Epithelial cell of prostate (primary cell): ENCODE results near the gene DDX6.
"Not testable (repeated sequence)": the region's sequence is repeated elsewhere in the genome, so short reads cannot be mapped to it uniquely, and the experiment has no call there.

Experiments
- DNase-seq: peaks from one replicate; pipeline ENCODE4 v3.0.0-alpha.2; 2011; ENCODE audit warnings: low read depth, low spot score
- H3K27ac ChIP-seq: fragments of 450-650 bp; 2 replicates; pipeline ENCODE4 v1.5.1; 2017; ENCODE audit warnings: mild to moderate bottlenecking

Gene DDX6

DNA sequence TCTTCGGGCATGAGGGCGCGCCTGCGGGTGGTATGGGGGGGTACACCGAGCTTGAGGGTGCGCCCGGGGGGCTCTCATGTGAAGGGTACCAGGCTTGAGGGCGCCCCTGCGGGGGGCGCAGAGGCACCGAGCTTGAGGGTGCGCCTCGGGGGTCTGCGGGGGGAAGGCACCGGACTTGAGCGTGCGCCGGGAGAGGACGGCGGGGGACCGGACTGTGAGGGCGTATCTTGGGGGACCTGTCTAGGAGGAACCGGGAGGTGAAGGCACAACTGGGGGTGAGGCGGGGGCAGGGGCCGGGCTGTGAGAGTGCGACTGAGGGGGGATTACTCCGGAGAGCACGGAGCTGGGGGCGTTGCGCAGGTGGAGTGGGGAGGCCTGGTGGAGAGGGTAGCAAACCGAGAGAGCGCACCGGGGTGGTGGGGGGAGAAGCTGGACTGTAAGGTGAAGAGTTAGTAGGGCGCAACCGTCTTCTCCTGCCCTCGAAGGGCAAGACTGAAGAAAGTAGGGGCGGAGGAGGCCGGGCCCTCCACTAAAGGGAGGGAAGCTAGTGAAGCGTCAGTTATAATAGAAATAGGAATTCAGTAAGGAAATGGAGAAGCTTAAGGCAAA, 1.1 kb upstream of the DDX6 start:
- DNase-seq, result no peak
- peak overlapping the region; percentile 91 for H3K27ac ChIP-seq

DNA sequence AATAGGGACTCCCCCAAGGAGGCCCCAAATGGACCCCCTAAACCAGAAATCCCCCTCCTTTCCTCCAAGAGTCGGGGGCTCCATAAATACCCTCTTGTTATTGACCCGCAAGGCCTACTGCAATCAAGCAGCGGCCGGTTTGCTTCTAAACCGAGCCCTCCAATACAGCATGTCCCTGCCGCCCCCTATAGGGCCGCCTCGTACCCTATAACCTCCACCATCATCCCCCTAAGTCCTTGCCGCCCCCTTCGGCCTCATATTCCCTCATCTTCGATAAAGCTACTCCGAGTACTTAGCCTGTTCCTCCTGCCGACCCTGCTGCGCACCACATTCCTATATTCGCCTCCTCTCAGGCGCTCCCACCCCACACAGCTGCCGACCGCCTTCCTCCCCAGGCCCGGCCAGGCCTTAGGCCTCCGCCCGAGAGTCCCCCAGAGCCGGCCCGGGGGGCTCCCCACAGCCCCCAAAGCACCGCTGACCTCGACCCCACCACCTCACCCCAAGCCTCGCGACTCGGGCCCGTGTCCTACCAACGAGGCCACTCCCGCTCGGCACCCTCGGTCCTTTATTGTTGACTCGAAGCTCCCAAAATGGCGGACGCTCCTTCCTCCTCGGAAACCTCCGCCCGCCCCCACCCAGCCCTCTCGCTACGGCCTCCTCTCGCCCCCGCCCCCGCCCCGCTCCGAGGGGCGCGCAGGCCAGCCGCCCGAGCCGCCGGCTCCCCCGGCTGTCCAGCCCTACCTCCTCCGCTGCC, 430 bp downstream of the DDX6 start:
- DNase-seq, result no peak
- peak overlapping the region; percentile 91 for H3K27ac ChIP-seq

GRCh38 chr11:118789501-118790356, 1.2 kb downstream of the DDX6 start:
- H3K27ac ChIP-seq, result peak overlapping the region; percentile 91
- no peak for DNase-seq

- H3K27ac ChIP-seq, result peak overlapping the region; percentile 23
- DNase-seq, result no peak
These were observed 4.3 kb downstream of the DDX6 start for GRCh38 chr11:118786657-118787056.

DNA sequence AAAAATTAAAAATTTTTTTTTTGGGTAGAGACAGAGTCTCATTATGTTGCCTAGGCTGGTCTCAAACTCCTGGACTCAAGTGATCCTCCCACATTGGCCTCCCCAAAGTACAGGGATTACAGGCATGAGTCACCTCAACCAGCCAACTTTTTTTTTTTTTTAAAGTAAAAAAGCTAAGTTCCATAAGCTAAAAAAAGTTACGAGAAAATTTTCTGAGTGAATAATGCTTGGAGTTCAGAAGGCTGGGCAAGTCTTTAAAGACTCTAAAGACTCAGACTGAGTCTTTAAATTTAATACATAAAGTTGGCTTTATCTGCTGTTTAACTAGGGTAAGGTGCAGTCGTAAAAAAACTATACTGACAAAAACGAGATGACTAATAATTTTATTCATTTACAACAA, 5.6 kb downstream of the DDX6 start:
- peak overlapping the region; percentile 23 for H3K27ac ChIP-seq
- no peak for DNase-seq

- no peak overlapping the region for H3K27ac ChIP-seq
- no peak for DNase-seq
These were observed 7.1 kb downstream of the DDX6 start for GRCh38 chr11:118783724-118784495.

DNA sequence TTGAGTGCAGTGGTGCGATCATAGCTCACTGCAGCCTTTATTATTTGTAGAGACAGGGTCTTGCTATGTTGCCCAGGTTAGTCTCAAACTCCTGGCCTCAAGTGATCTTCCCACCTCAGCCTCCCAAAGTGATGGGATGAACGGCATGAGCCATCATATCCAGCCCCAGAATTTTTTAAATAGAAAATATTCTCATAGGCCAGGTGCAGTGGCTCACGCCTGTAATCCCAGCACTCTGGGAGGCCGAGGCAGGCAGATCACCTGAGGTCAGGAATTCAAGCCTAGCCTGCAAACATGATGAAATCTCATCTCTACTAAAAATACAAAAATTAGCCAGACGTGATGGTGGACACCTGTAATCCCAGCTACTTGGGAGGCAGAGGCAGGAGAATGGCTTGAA, 7.6 kb downstream of the DDX6 start:
- not testable (repeated sequence) for H3K27ac ChIP-seq, DNase-seq

DNA sequence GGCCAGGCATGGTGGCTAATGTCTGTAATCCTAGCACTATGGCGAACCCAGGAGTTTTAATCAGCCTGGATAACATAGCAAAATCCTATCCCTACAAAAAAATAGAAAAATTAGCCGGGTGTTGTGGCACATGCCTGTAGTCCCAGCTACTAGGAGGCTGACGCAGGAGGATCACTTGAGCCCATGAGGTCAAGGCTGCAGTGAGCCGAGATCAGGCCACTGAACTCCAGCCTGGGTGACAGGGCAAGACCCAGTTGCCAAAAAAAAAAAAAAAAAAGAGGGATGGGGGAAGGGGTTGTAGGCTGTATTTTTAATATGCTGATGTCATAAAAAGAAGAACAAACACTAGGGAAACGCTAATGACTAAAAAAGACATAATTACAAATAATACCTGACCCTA, 12.1 kb downstream of the DDX6 start:
- no peak overlapping the region for H3K27ac ChIP-seq
- DNase-seq, result no peak

GRCh38 chr11:118774032-118774431, 16.9 kb downstream of the DDX6 start:
- H3K27ac ChIP-seq, result no peak overlapping the region
- DNase-seq, result no peak

DNA sequence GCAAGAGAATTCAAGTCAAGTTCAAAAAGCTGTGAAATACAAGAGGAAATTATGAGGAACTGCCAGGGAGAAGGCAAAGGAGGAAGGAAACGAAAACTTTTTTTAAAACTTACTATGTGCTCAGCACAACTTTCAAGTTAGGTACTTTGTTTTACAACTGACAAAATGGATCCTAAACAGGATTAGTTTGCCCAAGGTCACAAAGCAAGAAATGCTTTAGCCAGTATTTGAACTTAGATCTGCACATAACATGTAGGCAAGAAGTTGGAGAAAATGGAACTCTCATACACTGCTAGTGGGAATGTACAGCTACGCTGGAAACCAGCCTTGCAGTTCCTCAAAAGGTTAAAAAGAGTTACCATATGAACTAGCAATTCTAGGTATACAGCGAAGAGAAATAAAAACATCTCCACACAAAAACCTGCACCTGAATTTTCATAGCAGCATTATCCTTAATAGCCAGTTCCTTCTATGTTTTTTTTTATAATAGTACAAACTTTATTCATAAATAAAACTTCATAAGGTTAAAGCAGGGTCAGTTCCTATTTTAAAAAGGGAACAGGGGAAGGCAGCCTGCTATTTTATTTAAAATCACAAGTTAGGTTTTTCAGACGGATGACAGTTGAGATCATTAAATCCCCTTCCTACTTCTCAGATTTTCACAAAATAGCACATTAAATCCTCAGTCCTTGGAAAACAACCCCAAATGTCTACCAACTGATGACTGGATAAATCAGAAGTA, 19.2 kb downstream of the DDX6 start:
- DNase-seq, result no peak
- no peak overlapping the region for H3K27ac ChIP-seq

- H3K27ac ChIP-seq, result no peak overlapping the region
These were observed 22.3 kb downstream of the DDX6 start for GRCh38 chr11:118768690-118769089.

GRCh38 chr11:118766035-118766434, 24.9 kb downstream of the DDX6 start:
- H3K27ac ChIP-seq, result no peak overlapping the region
- DNase-seq, result no peak

More at GRCh38 chr11:118768690-118769089, 22.3 kb downstream of the DDX6 start:
- DNase-seq, result no peak

- not testable (repeated sequence) for DNase-seq, H3K27ac ChIP-seq
These were observed 25.8 kb downstream of the DDX6 start for GRCh38 chr11:118765095-118765691.

- DNase-seq, result no peak
These were observed 27.9 kb downstream of the DDX6 start for GRCh38 chr11:118763041-118763440.

GRCh38 chr11:118761981-118762380, 29.0 kb downstream of the DDX6 start:
- not testable (repeated sequence) for DNase-seq, H3K27ac ChIP-seq

More at GRCh38 chr11:118763041-118763440, 27.9 kb downstream of the DDX6 start:
- H3K27ac ChIP-seq, result no peak overlapping the region

DNA sequence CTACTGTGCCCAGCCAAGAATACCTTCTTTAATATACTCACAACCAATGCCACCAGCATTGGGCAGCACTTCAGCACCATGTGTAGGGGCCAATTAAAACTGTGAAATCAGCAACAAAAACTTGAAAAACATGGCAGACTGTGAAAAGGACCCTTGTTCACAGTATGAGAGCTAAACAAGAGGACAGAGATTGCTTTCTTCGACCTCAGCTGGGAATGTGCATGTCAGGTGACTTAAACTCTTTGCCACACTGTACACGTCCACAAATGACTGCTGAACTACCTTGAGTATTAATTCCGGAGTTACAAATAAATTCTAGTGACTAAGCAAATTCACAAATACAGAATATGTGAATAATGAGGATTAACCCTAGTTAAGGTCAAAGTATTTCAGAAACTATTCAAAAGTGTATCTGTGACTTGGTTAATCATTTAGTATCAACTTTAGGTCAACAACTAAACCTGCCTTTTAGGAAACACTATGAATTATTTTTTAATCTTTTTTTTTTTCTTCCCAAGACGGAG, 33.0 kb downstream of the DDX6 start:
- H3K27ac ChIP-seq, result no peak overlapping the region
- no peak for DNase-seq

DNA sequence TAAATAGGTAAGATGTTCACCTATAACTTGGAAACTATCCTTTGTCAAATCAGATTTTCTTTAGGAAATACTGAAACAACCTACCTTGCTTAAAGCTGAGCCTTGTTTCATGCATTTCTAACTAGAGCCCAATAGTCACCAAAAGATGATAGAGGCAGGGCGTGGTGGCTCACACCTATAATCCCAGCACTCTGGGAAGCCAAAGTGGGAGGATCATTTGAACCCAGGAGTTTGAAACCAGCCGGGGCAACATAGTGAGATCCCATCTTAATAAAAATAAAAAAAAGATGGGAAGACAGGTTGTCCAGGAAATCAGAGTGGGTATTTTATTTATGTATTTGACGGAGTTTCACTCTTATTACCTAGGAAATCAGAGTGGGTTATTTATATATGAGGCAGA, 38.3 kb downstream of the DDX6 start:
- no peak overlapping the region for H3K27ac ChIP-seq
- no peak for DNase-seq

DNA sequence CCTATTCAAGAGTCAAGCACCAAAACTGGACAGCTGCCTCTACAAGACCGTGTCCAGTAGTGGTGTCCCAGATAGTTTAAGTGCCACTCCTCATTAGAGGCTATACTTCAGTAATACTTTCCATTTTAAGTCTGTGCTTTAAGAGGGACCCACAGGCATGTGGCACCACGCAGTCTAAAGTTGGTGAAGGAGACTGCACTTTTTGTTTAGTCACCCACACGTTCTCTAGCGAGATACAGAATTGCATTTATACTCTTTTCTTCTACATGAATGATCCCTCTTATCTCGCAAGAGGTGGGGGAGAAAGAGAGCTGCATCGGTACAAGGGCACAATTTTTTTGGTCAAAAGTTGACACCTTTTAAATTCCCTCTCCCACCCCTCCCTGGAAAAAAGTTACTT, 41.5 kb downstream of the DDX6 start:
- DNase-seq, result no peak

DNA sequence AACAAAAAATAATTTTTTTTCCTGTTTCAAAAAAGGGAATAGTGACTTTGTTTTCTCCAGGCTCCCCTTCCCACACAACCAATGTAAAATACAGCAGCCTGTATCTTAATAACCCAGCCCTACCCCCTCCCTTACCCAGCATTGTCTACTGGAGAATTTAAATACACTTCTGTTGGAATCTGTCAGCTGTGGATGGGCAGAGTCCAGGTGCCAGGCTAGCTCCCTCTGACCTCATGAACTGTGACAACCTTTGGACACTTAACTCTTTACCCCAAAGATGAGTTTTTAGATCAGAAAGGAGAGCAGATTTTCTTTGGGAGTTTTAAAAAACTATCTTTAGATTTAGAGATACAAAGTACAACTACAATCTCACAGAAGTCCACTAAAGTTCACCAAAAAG, 42.9 kb downstream of the DDX6 start:
- no peak overlapping the region for H3K27ac ChIP-seq

More for the DNA sequence above, 41.5 kb downstream of the DDX6 start:
- no peak overlapping the region for H3K27ac ChIP-seq

More for the DNA sequence above, 42.9 kb downstream of the DDX6 start:
- DNase-seq, result no peak
